ENCODE data around the gene PCDHA8. TPM values are rescaled to one million over a fixed set of nuclear protein-coding genes. Genes with fewer than 3 reads are reported as not detected.

Gene PCDHA8
- total RNA-seq, 1 donor from 2014 or later, result not detected

Other genes starting within 250 kb of the PCDHA8 start
- gene CD14, start 208.0 kb upstream of the PCDHA8 start, total RNA-seq, result 0.29 and 0.62 TPM in 2 replicates
- gene TMCO6, start 201.7 kb upstream of the PCDHA8 start, total RNA-seq, result 43.2 and 43.6 TPM in 2 replicates
- 63.4 and 63.8 TPM in 2 replicates for gene NDUFA2, start 193.6 kb upstream of the PCDHA8 start, total RNA-seq
- gene IK, start 193.4 kb upstream of the PCDHA8 start, total RNA-seq, result 115 and 118 TPM in 2 replicates
- gene WDR55, start 176.3 kb upstream of the PCDHA8 start, total RNA-seq, result 42.7 and 43.2 TPM in 2 replicates
- gene DND1, start 167.6 kb upstream of the PCDHA8 start, total RNA-seq, result 3.3 and 4.1 TPM in 2 replicates
- 112 and 114 TPM in 2 replicates for gene HARS1, start 149.8 kb upstream of the PCDHA8 start, total RNA-seq
- gene HARS2, start 149.7 kb upstream of the PCDHA8 start, total RNA-seq, result 31.2 and 32.7 TPM in 2 replicates
- gene ZMAT2, start 140.7 kb upstream of the PCDHA8 start, total RNA-seq, result 68.0 and 71.2 TPM in 2 replicates
- not detected in 2 replicates for gene PCDHA1, start 55.0 kb upstream of the PCDHA8 start, total RNA-seq
- not detected in 2 replicates for gene PCDHA2, start 46.3 kb upstream of the PCDHA8 start, total RNA-seq
- gene PCDHA3, start 40.1 kb upstream of the PCDHA8 start, total RNA-seq, result not detected in 2 replicates
- gene PCDHA4, start 34.1 kb upstream of the PCDHA8 start, total RNA-seq, result not detected in 2 replicates
- gene PCDHA5, start 19.6 kb upstream of the PCDHA8 start, total RNA-seq, result not detected in 2 replicates
- gene PCDHA6, start 13.2 kb upstream of the PCDHA8 start, total RNA-seq, result not detected in 2 replicates
- not detected in 2 replicates for gene PCDHA7, start 6.9 kb upstream of the PCDHA8 start, total RNA-seq
- not detected in 2 replicates for gene PCDHA9, start 7.2 kb downstream of the PCDHA8 start, total RNA-seq
- not detected in 2 replicates for gene PCDHA10, start 14.7 kb downstream of the PCDHA8 start, total RNA-seq
- not detected in 2 replicates for gene PCDHA11, start 27.8 kb downstream of the PCDHA8 start, total RNA-seq
- gene PCDHA12, start 34.1 kb downstream of the PCDHA8 start, total RNA-seq, result not detected in 2 replicates
- not detected in 2 replicates for gene PCDHA13, start 40.9 kb downstream of the PCDHA8 start, total RNA-seq
- gene PCDHAC1, start 85.1 kb downstream of the PCDHA8 start, total RNA-seq, result not detected in 2 replicates
- gene PCDHAC2, start 125.3 kb downstream of the PCDHA8 start, total RNA-seq, result not detected in 2 replicates
- not detected in 2 replicates for gene PCDHB1, start 210.2 kb downstream of the PCDHA8 start, total RNA-seq